Suprapubic skin (tissue), 4 donors: ENCODE results near the gene FAM161A. TPM values are rescaled to one million over a fixed set of nuclear protein-coding genes. Genes with fewer than 3 reads are reported as not detected.

Experiments used
- DNase-seq, 2 donors: peaks; one replicate each; pipeline ENCODE4 v3.0.0-alpha.2; 2019; ENCODE audit warnings: low spot score in 2 of 2
- H3K27ac ChIP-seq: fragments of 200-600 bp; sonication (generic); one replicate; pipeline ENCODE4 v1.5.1; 2019
- H3K27me3 ChIP-seq: fragments of 200-600 bp; sonication (generic); one replicate; pipeline ENCODE4 v1.5.1; 2019
- H3K36me3 ChIP-seq: fragments of 200-600 bp; sonication (generic); one replicate; pipeline ENCODE4 v1.5.1; 2019
- H3K4me1 ChIP-seq: fragments of 200-600 bp; sonication (generic); one replicate; pipeline ENCODE4 v1.5.1; 2019
- H3K4me3 ChIP-seq: fragments of 200-600 bp; sonication (generic); one replicate; pipeline ENCODE4 v1.5.1; 2019; ENCODE audit warnings: mild to moderate bottlenecking
- H3K9me3 ChIP-seq: fragments of 200-600 bp; sonication (generic); one replicate; pipeline ENCODE4 v1.5.1; 2019
- CTCF ChIP-seq, 2 donors: fragments of 200-600 bp in 1 of 2; fragments of 450-650 bp in 1 of 2; sonication (generic) in 1 of 2; IDR thresholded peaks; one replicate each; pipeline ENCODE4 v1.5.1; 2016 to 2019; ENCODE audit warnings: antibody characterized with exemption in 2 of 2, mild to moderate bottlenecking in 1 of 2, moderate library complexity in 1 of 2
- EP300 ChIP-seq: sonication (generic); formaldehyde crosslinking; IDR thresholded peaks from one replicate; pipeline ENCODE4 v1.6.1; 2017; ENCODE audit warnings: antibody characterized with exemption
- POLR2A ChIP-seq, 2 donors: fragments of 450-650 bp; IDR thresholded peaks; one replicate each; pipeline ENCODE4 v1.6.1; 2017; ENCODE audit warnings: antibody characterized with exemption in 2 of 2, mild to moderate bottlenecking in 2 of 2, moderate library complexity in 2 of 2
- POLR2AphosphoS5 ChIP-seq, 3 donors: sonication (generic); formaldehyde crosslinking; IDR thresholded peaks; one replicate each; pipeline ENCODE4 v1.6.1; 2017; ENCODE audit warnings: antibody characterized with exemption in 3 of 3
- WGBS: methylation state at CpG from one replicate; pipeline ENCODE4 v1.1.5; 2018; 5-methylcytosine and 5-hydroxymethylcytosine counted together
- total RNA-seq, 4 donors: library from RNA; depleted of rRNA; stranded (reverse); fragments of >200 nt; gene quantifications; one replicate each; pipeline ENCODE4 v1.1.0, GENCODE V29; 2016

FAM161A gene
- total RNA-seq, 4 donors from 2014 or later: 1.1 to 3.8 (median 2.0) TPM

- WGBS: 39% methylated on average over 1 of the region's 1 CpG
- H3K27ac ChIP-seq: no peak overlapping the region
Measured at GRCh38 chr2:61834893-61835292, 19.0 kb downstream of the FAM161A start.

DNA sequence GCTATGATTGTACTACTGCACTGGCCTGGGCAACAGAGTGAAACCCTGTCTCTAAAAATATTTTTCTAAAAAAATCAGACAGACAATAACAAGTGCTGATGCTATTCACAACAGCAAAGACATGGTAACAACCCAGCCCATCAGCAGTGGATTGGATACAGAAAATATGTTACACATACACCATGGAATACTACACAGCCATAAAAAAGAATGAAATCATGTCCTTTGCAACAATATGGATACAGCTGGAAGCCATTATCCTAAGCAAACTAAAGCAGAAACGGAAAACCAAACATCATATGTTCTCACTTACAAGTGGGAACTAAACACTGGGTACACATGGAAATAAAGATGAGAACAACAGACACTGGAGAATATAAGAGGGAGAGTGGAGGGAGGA is 19.9 kb downstream of the FAM161A start:
- no peak overlapping the region for H3K27ac ChIP-seq
- no peaks in the 10 kb centered on the region for H3K4me1 ChIP-seq
- H3K27me3 ChIP-seq: no peaks in the 10 kb centered on the region
- H3K36me3 ChIP-seq: no peaks in the 10 kb centered on the region
- DNase-seq: no peak
- no peak overlapping the region for H3K4me3 ChIP-seq
- WGBS: 97% methylated on average over 1 of the region's 1 CpG
- TF ChIP-seq POLR2AphosphoS5 (IDR thresholded peaks at IDR 0.05) (no peak), EP300 (no peak), CTCF (IDR thresholded peaks at IDR 0.05) (no peak), POLR2A (IDR thresholded peaks at IDR 0.05) (no peak)
- no peaks in the 10 kb centered on the region for H3K9me3 ChIP-seq

More at GRCh38 chr2:61834893-61835292, 19.0 kb downstream of the FAM161A start:
- DNase-seq: no peak
- H3K4me1 ChIP-seq: no peaks in the 10 kb centered on the region
- H3K27me3 ChIP-seq: no peaks in the 10 kb centered on the region
- no peak overlapping the region for H3K4me3 ChIP-seq
- no peaks in the 10 kb centered on the region for H3K36me3 ChIP-seq
- TF ChIP-seq EP300 (no peak), CTCF (IDR thresholded peaks at IDR 0.05) (no peak), POLR2A (IDR thresholded peaks at IDR 0.05) (no peak), POLR2AphosphoS5 (IDR thresholded peaks at IDR 0.05) (no peak)
- H3K9me3 ChIP-seq: no peaks in the 10 kb centered on the region

GRCh38 chr2:61832183-61832841 is 21.5 kb downstream of the FAM161A start:
- H3K27me3 ChIP-seq: no peaks in the 10 kb centered on the region
- H3K4me3 ChIP-seq: no peak overlapping the region
- 83% methylated on average over 11 of the region's 11 CpGs for WGBS
- TF ChIP-seq POLR2A (IDR thresholded peaks at IDR 0.05) (no peak), CTCF (IDR thresholded peaks at IDR 0.05) (no peak), EP300 (no peak), POLR2AphosphoS5 (IDR thresholded peaks at IDR 0.05) (no peak)
- H3K9me3 ChIP-seq: no peaks in the 10 kb centered on the region
- DNase-seq: no peak
- no peak overlapping the region for H3K27ac ChIP-seq
- no peaks in the 10 kb centered on the region for H3K36me3 ChIP-seq
- no peaks in the 10 kb centered on the region for H3K4me1 ChIP-seq

- no peaks in the 10 kb centered on the region for H3K36me3 ChIP-seq
- no peaks in the 10 kb centered on the region for H3K4me1 ChIP-seq
- no peak overlapping the region for H3K4me3 ChIP-seq
- no peaks in the 10 kb centered on the region for H3K27me3 ChIP-seq
- H3K27ac ChIP-seq: no peak overlapping the region
- no peaks in the 10 kb centered on the region for H3K9me3 ChIP-seq
- 94% methylated on average over 2 of the region's 2 CpGs for WGBS
- TF ChIP-seq EP300 (no peak), POLR2A (IDR thresholded peaks at IDR 0.05) (no peak), CTCF (IDR thresholded peaks at IDR 0.05) (no peak), POLR2AphosphoS5 (IDR thresholded peaks at IDR 0.05) (no peak)
- DNase-seq: no peak
Measured at GRCh38 chr2:61822255-61822654, 31.6 kb downstream of the FAM161A start.

DNA sequence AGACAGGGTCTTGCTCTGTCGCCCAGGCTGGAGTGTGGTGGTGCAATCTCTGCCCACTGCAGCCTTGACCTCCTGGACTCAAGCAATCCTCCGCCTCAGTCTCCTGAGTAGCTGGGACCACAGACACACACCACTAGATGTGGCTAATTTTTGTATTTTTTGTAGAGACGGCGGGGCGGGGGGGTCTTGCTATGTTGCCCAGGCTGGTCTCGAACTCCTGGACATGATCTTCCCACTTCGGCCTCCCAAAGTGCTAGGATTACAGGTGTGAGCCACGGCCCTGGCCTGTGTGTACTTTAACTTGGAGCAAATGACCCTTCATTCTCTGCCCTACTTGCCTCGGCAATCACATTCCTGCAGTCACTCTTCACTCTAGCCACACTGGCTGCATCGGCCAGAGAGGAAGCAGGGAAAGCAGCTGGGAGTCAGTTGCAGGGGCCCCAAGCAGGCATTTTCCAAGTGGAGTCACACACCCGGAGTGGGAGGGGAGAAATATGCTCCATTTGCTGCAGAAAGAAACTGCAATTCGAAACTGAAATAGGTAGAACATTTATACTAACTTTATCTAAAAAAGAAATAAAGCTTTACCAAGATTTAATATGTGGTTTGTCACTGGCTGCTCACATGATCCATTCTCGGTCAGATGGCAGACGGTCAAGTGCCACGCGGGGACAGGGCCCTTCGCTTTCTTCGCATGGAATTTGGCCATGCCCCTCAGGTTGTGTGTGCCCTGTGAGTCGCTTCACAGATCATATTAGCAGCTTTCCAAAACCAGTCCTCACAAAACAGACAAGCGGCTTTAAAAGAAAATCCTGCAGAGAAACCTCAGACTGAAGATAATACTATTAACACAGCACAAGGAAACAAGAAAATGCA is 37.1 kb downstream of the FAM161A start:
- Histone ChIP-seq H3K27me3 (peaks cover 9% of the 10 kb centered on the region), H3K36me3 (no peaks in the 10 kb centered on the region), H3K9me3 (no peaks in the 10 kb centered on the region), H3K27ac (no peak overlapping the region), H3K4me1 (no peaks in the 10 kb centered on the region), H3K4me3 (no peak overlapping the region)
- 80% methylated on average over 19 of the region's 20 CpGs for WGBS
- TF ChIP-seq EP300 (no peak), CTCF (IDR thresholded peaks at IDR 0.05) (no peak), POLR2AphosphoS5 (IDR thresholded peaks at IDR 0.05) (no peak), POLR2A (IDR thresholded peaks at IDR 0.05) (no peak)
- no peak for DNase-seq
